Adipocyte (in vitro differentiated cells): ENCODE measurements around the gene GOSR1.
"Not testable (repeated sequence)": the region's sequence is repeated elsewhere in the genome, so short reads cannot be mapped to it uniquely, and the experiment has no call there.

Source experiments
- DNase-seq: peaks from one replicate; pipeline ENCODE4 v3.0.0-alpha.2; 2015; ENCODE audit warnings: low read depth
- H3K27me3 ChIP-seq: replicated peaks from 2 replicates; pipeline ENCODE4 v1.7.0; 2013; ENCODE audit warnings: mild to moderate bottlenecking, low read length, moderate library complexity; ENCODE audit not compliant: control insufficient read depth, insufficient read depth
- H3K36me3 ChIP-seq: 2 replicates; pipeline ENCODE4 v1.7.0; 2013; ENCODE audit warnings: low read length, mild to moderate bottlenecking, moderate library complexity; ENCODE audit not compliant: control insufficient read depth, insufficient read depth, severe bottlenecking
- H3K4me1 ChIP-seq: 2 replicates; pipeline ENCODE4 v1.7.0; 2013; ENCODE audit warnings: mild to moderate bottlenecking, low read length, moderate library complexity; ENCODE audit not compliant: control insufficient read depth, insufficient read depth
- H3K4me3 ChIP-seq: 2 replicates; pipeline ENCODE4 v1.7.0; 2013; ENCODE audit warnings: mild to moderate bottlenecking, low read length, moderate library complexity
- H3K9ac ChIP-seq: 2 replicates; pipeline ENCODE4 v1.7.0; 2013; ENCODE audit warnings: mild to moderate bottlenecking, low read length, moderate library complexity
- H3K9me3 ChIP-seq: 2 replicates; pipeline ENCODE4 v1.7.0; 2013; ENCODE audit warnings: mild to moderate bottlenecking, low read length, moderate library complexity; ENCODE audit not compliant: control insufficient read depth

Gene GOSR1

GRCh38 chr17:30571921-30572320 is 94.7 kb downstream of the GOSR1 start:
- no peaks in the 10 kb centered on the region for H3K4me1 ChIP-seq
- peaks cover 4% of the 10 kb centered on the region for H3K27me3 ChIP-seq
- H3K9me3 ChIP-seq, result no peaks in the 10 kb centered on the region
- H3K4me3 ChIP-seq, result no peak overlapping the region
- H3K9ac ChIP-seq, result no peak overlapping the region
- H3K36me3 ChIP-seq, result no peaks in the 10 kb centered on the region
- no peak for DNase-seq

- DNase-seq, H3K4me1 ChIP-seq, H3K27me3 ChIP-seq, H3K36me3 ChIP-seq, H3K4me3 ChIP-seq, H3K9ac ChIP-seq, H3K9me3 ChIP-seq: not testable (repeated sequence)
These were observed 95.7 kb downstream of the GOSR1 start for GRCh38 chr17:30572651-30573554.

- Histone ChIP-seq H3K27me3 (no peaks in the 10 kb centered on the region), H3K36me3 (no peaks in the 10 kb centered on the region), H3K9me3 (no peaks in the 10 kb centered on the region), H3K9ac (no peak overlapping the region), H3K4me3 (no peak overlapping the region), H3K4me1 (no peaks in the 10 kb centered on the region)
- no peak for DNase-seq
These were observed 96.5 kb downstream of the GOSR1 start for GRCh38 chr17:30573603-30574175.

- H3K36me3 ChIP-seq, H3K9me3 ChIP-seq, DNase-seq, H3K4me1 ChIP-seq, H3K27me3 ChIP-seq, H3K4me3 ChIP-seq, H3K9ac ChIP-seq: not testable (repeated sequence)
These were observed 97.1 kb downstream of the GOSR1 start for GRCh38 chr17:30574309-30574708.

- not testable (repeated sequence) for H3K36me3 ChIP-seq, H3K4me1 ChIP-seq, H3K4me3 ChIP-seq, H3K9me3 ChIP-seq, H3K9ac ChIP-seq, DNase-seq, H3K27me3 ChIP-seq
These were observed 97.6 kb downstream of the GOSR1 start for GRCh38 chr17:30574806-30575205.

- H3K9ac ChIP-seq, H3K9me3 ChIP-seq, H3K4me3 ChIP-seq, DNase-seq, H3K36me3 ChIP-seq, H3K4me1 ChIP-seq, H3K27me3 ChIP-seq: not testable (repeated sequence)
These were observed 98.6 kb downstream of the GOSR1 start for GRCh38 chr17:30575648-30576325.

GRCh38 chr17:30576326-30576861 is 99.2 kb downstream of the GOSR1 start:
- H3K4me1 ChIP-seq, result no peaks in the 10 kb centered on the region
- no peak overlapping the region for H3K4me3 ChIP-seq
- no peaks in the 10 kb centered on the region for H3K9me3 ChIP-seq
- no peaks in the 10 kb centered on the region for H3K36me3 ChIP-seq
- DNase-seq, result no peak
- no peaks in the 10 kb centered on the region for H3K27me3 ChIP-seq
- no peak overlapping the region for H3K9ac ChIP-seq
